Esophagus muscularis mucosa (tissue), 4 donors: Measurements from ENCODE around the gene BTNL8.

ENCODE experiments used
- CTCF ChIP-seq, 3 experiments: fragments of 200-600 bp in 2 of 3; fragments of 450-650 bp in 1 of 3; sonication (generic) in 2 of 3; IDR thresholded peaks; one replicate each; pipeline ENCODE4 v1.5.1; 2017 to 2019; ENCODE audit warnings: antibody characterized with exemption in 3 of 3, mild to moderate bottlenecking in 2 of 3, moderate library complexity in 1 of 3
- EP300 ChIP-seq: sonication (generic); formaldehyde crosslinking; IDR thresholded peaks from one replicate; pipeline ENCODE4 v1.6.1; 2017; ENCODE audit warnings: antibody characterized with exemption
- POLR2A ChIP-seq: fragments of 450-650 bp; IDR thresholded peaks from one replicate; pipeline ENCODE4 v1.6.1; 2017; ENCODE audit warnings: antibody characterized with exemption, moderate library complexity, mild to moderate bottlenecking, low read depth
- POLR2AphosphoS5 ChIP-seq, 2 donors: sonication (generic); formaldehyde crosslinking; IDR thresholded peaks; one replicate each; pipeline ENCODE4 v1.6.1; 2017; ENCODE audit warnings: antibody characterized with exemption in 2 of 2

- TF ChIP-seq EP300: no peak
- no peak for TF ChIP-seq CTCF (IDR thresholded peaks at IDR 0.05)
- no peak for TF ChIP-seq POLR2A
- TF ChIP-seq POLR2AphosphoS5 (IDR thresholded peaks at IDR 0.05): no peak
Measured at GRCh38 chr5:180988016-180988415, 89.1 kb downstream of the BTNL8 start.
